GM18502 (cell line): ENCODE results near the gene VTI1A.
"Not testable (repeated sequence)": the region's sequence is repeated elsewhere in the genome, so short reads cannot be mapped to it uniquely, and the experiment has no call there.

Source experiments
- ATAC-seq: cut with Tn5 transposase; IDR thresholded peaks from one replicate; pipeline ENCODE4 v1.9.1; 2021; ENCODE audit warnings: mild to moderate bottlenecking; ENCODE audit not compliant: unreplicated experiment, poor library complexity

Gene VTI1A

GRCh38 chr10:112448888-112449287 lies 1.9 kb downstream of the VTI1A start:
- no peak for ATAC-seq

GRCh38 chr10:112454910-112455779 lies 8.1 kb downstream of the VTI1A start:
- ATAC-seq = no peak

GRCh38 chr10:112456533-112456932 lies 9.5 kb downstream of the VTI1A start:
- ATAC-seq = no peak

- no peak for ATAC-seq
Observed at GRCh38 chr10:112460366-112460765, 13.4 kb downstream of the VTI1A start.

- no peak for ATAC-seq
Observed at GRCh38 chr10:112461029-112461887, 14.2 kb downstream of the VTI1A start.

- not testable (repeated sequence) for ATAC-seq
Observed at GRCh38 chr10:112464074-112464473, 17.1 kb downstream of the VTI1A start.

GRCh38 chr10:112465299-112465883 lies 18.4 kb downstream of the VTI1A start:
- no peak for ATAC-seq

GRCh38 chr10:112466802-112467201 lies 19.8 kb downstream of the VTI1A start:
- no peak for ATAC-seq

- no peak for ATAC-seq
Observed at GRCh38 chr10:112467541-112468075, 20.6 kb downstream of the VTI1A start.

GRCh38 chr10:112471878-112472487 lies 25.0 kb downstream of the VTI1A start:
- peak; percentile 69 for ATAC-seq

GRCh38 chr10:112475575-112476218 lies 28.7 kb downstream of the VTI1A start:
- no peak for ATAC-seq

GRCh38 chr10:112481602-112482001 lies 34.6 kb downstream of the VTI1A start:
- ATAC-seq = no peak

GRCh38 chr10:112484399-112484798 lies 37.4 kb downstream of the VTI1A start:
- no peak for ATAC-seq

GRCh38 chr10:112487964-112488363 lies 40.9 kb downstream of the VTI1A start:
- ATAC-seq = no peak

- ATAC-seq = no peak
Observed at GRCh38 chr10:112490545-112490944, 43.5 kb downstream of the VTI1A start.

GRCh38 chr10:112491144-112491543 lies 44.1 kb downstream of the VTI1A start:
- ATAC-seq = no peak

- ATAC-seq = no peak
Observed at GRCh38 chr10:112492736-112493135, 45.7 kb downstream of the VTI1A start.

- no peak for ATAC-seq
Observed at GRCh38 chr10:112497347-112497950, 50.4 kb downstream of the VTI1A start.

- ATAC-seq = no peak
Observed at GRCh38 chr10:112498806-112499205, 51.8 kb downstream of the VTI1A start.
